Measurements from ENCODE around the gene PGBD5.

Gene PGBD5

DNA sequence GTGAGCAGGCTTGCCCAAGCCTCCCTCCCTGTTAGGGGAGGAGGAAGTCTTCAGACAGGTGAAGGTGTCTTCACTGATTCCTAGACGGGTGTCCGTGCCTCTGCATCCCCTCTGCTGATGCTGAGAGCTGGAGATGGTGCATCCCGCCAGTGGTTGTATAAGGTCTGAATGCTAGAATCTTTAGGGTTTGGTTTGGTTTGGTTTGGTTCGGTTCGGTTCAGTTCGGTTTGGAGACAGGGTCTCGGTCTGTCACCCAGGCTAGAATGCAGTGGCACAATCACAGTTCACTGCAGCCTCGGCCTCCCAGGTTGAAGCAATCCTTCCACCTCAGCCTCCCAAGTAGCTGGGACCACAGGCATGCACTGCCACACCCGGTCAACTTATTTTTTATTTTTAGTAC is 153.6 kb downstream of the PGBD5 start:
- peaks cover 15 to 49% (median 22%) of the 10 kb centered on the region in 5 donors for H3K36me3 ChIP-seq (ENCODE audit: control insufficient read depth in 5 of 5, insufficient read depth in 5 of 5, low read length in 5 of 5)

DNA sequence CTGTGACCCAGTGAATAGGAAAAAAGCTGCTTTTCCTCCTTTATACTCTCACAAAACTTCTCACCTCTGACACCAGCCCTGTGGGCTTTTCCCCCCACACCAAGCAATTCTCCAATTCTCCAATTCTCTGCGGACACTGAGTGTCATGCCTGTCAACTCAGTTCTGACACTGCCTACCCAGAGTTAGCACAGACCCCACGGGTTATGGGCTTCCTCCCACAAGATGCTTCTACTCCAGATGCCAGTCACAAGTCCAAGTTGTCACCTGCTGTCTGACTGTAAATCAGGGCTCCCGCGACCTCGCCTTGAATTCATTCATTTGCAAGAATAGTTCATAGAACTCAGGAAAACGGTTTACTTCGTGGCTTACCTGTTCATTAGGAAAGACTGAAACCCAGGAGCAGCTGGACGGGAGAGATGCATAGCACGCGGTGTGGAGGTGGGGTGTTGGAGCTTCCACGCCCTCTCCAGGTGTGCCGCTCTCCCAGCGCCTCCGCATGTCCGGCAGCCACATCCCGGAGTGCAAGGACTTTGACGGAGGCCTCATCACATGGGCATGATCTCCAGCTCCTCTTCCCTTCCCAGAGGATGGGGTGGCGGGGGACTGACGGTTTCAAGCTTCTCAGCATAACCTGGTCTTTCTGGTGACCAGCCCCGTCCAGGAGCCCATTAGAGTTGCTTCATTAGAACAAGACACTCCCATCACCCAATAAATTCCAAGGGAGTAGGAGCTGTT is 154.7 kb downstream of the PGBD5 start:
- Histone ChIP-seq H3K9ac (ENCODE audit: low read length in 5 of 5) (no peak overlapping the region), H3K4me1 (ENCODE audit: control insufficient read depth in 5 of 5, insufficient read depth in 5 of 5, low read length in 5 of 5) (peaks cover 4 to 26% (median 6%) of the 10 kb centered on the region in 5 donors), H3K9me3 (ENCODE audit: control insufficient read depth in 5 of 5, low read length in 5 of 5) (no peaks in the 10 kb centered on the region), H3K36me3 (ENCODE audit: control insufficient read depth in 5 of 5, insufficient read depth in 5 of 5, low read length in 5 of 5) (peaks cover 15 to 49% (median 21%) of the 10 kb centered on the region in 5 donors), H3K4me3 (ENCODE audit: low read depth in 1 of 5, low read length in 5 of 5) (no peak overlapping the region), H3K27me3 (ENCODE audit: control insufficient read depth in 5 of 5, insufficient read depth in 4 of 5, low read length in 5 of 5) (no peaks in the 10 kb centered on the region), H3K27ac (ENCODE audit: low read depth, low read length) (peak overlapping the region; percentile 5)

More for the DNA sequence above, 153.6 kb downstream of the PGBD5 start:
- no peak overlapping the region for H3K9ac ChIP-seq (ENCODE audit: low read length in 5 of 5)
- H3K27me3 ChIP-seq (ENCODE audit: control insufficient read depth in 5 of 5, insufficient read depth in 4 of 5, low read length in 5 of 5): no peaks in the 10 kb centered on the region
- no peaks in the 10 kb centered on the region for H3K9me3 ChIP-seq (ENCODE audit: control insufficient read depth in 5 of 5, low read length in 5 of 5)
- H3K27ac ChIP-seq (ENCODE audit: low read depth, low read length): no peak overlapping the region
- H3K4me1 ChIP-seq (ENCODE audit: control insufficient read depth in 5 of 5, insufficient read depth in 5 of 5, low read length in 5 of 5): peaks cover 4 to 26% (median 6%) of the 10 kb centered on the region in 5 donors
- no peak overlapping the region for H3K4me3 ChIP-seq (ENCODE audit: low read depth in 1 of 5, low read length in 5 of 5)

DNA sequence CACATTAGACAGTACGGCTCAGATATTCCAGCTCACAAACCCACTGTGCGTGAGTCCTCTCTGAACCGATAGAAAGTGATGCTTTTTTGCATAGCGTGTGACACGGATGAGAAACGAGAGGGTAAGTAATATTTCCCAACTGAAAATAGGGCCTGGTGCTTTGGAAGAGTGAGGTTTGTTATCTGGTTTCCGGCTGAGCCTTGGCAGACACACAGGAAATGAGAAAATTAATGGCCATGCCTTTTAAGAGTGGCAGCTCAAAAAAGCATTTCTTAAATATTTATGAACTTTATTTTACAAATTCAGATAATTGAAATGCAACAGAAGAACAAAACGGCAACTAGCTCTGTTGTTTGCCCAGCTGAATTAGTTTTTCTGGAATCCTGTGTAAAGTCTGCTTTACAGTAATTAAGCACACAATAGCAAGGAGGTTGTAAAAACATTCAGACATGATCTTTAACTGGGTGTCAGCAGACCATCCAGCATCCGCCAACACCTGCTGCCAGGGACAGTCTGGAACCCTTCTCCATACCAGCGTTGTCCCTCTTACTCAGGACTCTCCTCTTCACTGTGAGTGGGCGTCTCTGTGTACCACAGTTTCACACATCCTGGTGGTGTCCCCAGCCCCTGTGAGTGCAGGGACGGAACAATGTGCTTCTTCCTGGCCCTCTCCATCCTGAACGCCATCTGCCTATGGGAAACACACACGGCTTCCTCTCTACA is 155.4 kb downstream of the PGBD5 start:
- Histone ChIP-seq H3K9ac (ENCODE audit: low read length in 5 of 5) (no peak overlapping the region), H3K27ac (ENCODE audit: low read depth, low read length) (peak overlapping the region; percentile 5), H3K36me3 (ENCODE audit: control insufficient read depth in 5 of 5, insufficient read depth in 5 of 5, low read length in 5 of 5) (peaks cover 12 to 49% (median 21%) of the 10 kb centered on the region in 5 donors), H3K27me3 (ENCODE audit: control insufficient read depth in 5 of 5, insufficient read depth in 4 of 5, low read length in 5 of 5) (no peaks in the 10 kb centered on the region), H3K9me3 (ENCODE audit: control insufficient read depth in 5 of 5, low read length in 5 of 5) (no peaks in the 10 kb centered on the region), H3K4me1 (ENCODE audit: control insufficient read depth in 5 of 5, insufficient read depth in 5 of 5, low read length in 5 of 5) (peaks cover 6 to 26% (median 12%) of the 10 kb centered on the region in 5 donors), H3K4me3 (ENCODE audit: low read depth in 1 of 5, low read length in 5 of 5) (no peak overlapping the region)

- no peak overlapping the region for H3K4me3 ChIP-seq (ENCODE audit: low read depth in 1 of 5, low read length in 5 of 5)
- H3K27ac ChIP-seq (ENCODE audit: low read depth, low read length): no peak overlapping the region
- peaks cover 6 to 49% (median 19%) of the 10 kb centered on the region in 5 donors for H3K36me3 ChIP-seq (ENCODE audit: control insufficient read depth in 5 of 5, insufficient read depth in 5 of 5, low read length in 5 of 5)
- H3K4me1 ChIP-seq (ENCODE audit: control insufficient read depth in 5 of 5, insufficient read depth in 5 of 5, low read length in 5 of 5): peaks cover 6 to 26% (median 12%) of the 10 kb centered on the region in 5 donors
- H3K27me3 ChIP-seq (ENCODE audit: control insufficient read depth in 5 of 5, insufficient read depth in 4 of 5, low read length in 5 of 5): no peaks in the 10 kb centered on the region
- H3K9me3 ChIP-seq (ENCODE audit: control insufficient read depth in 5 of 5, low read length in 5 of 5): no peaks in the 10 kb centered on the region
- no peak overlapping the region for H3K9ac ChIP-seq (ENCODE audit: low read length in 5 of 5)
These were observed 156.0 kb downstream of the PGBD5 start for GRCh38 chr1:230270185-230270558.

GRCh38 chr1:230268371-230269170 is 157.6 kb downstream of the PGBD5 start:
- Histone ChIP-seq H3K27ac (ENCODE audit: low read depth, low read length) (no peak overlapping the region), H3K36me3 (ENCODE audit: control insufficient read depth in 5 of 5, insufficient read depth in 5 of 5, low read length in 5 of 5) (peaks cover 0 to 55% (median 31%) of the 10 kb centered on the region in 5 donors), H3K9me3 (ENCODE audit: control insufficient read depth in 5 of 5, low read length in 5 of 5) (no peaks in the 10 kb centered on the region), H3K4me1 (ENCODE audit: control insufficient read depth in 5 of 5, insufficient read depth in 5 of 5, low read length in 5 of 5) (peaks cover 6 to 21% (median 12%) of the 10 kb centered on the region in 5 donors), H3K27me3 (ENCODE audit: control insufficient read depth in 5 of 5, insufficient read depth in 4 of 5, low read length in 5 of 5) (no peaks in the 10 kb centered on the region), H3K9ac (ENCODE audit: low read length in 5 of 5) (no peak overlapping the region), H3K4me3 (ENCODE audit: low read depth in 1 of 5, low read length in 5 of 5) (peak overlapping the region in 1 of 5 donors; percentile 26)

- peaks cover 6 to 21% (median 12%) of the 10 kb centered on the region in 5 donors for H3K4me1 ChIP-seq (ENCODE audit: control insufficient read depth in 5 of 5, insufficient read depth in 5 of 5, low read length in 5 of 5)
- H3K9me3 ChIP-seq (ENCODE audit: control insufficient read depth in 5 of 5, low read length in 5 of 5): no peaks in the 10 kb centered on the region
- H3K9ac ChIP-seq (ENCODE audit: low read length in 5 of 5): no peak overlapping the region
- no peaks in the 10 kb centered on the region for H3K27me3 ChIP-seq (ENCODE audit: control insufficient read depth in 5 of 5, insufficient read depth in 4 of 5, low read length in 5 of 5)
- peaks cover 0 to 64% (median 40%) of the 10 kb centered on the region in 5 donors for H3K36me3 ChIP-seq (ENCODE audit: control insufficient read depth in 5 of 5, insufficient read depth in 5 of 5, low read length in 5 of 5)
- no peak overlapping the region for H3K27ac ChIP-seq (ENCODE audit: low read depth, low read length)
- no peak overlapping the region for H3K4me3 ChIP-seq (ENCODE audit: low read depth in 1 of 5, low read length in 5 of 5)
These were observed 158.6 kb downstream of the PGBD5 start for GRCh38 chr1:230267338-230268065.

DNA sequence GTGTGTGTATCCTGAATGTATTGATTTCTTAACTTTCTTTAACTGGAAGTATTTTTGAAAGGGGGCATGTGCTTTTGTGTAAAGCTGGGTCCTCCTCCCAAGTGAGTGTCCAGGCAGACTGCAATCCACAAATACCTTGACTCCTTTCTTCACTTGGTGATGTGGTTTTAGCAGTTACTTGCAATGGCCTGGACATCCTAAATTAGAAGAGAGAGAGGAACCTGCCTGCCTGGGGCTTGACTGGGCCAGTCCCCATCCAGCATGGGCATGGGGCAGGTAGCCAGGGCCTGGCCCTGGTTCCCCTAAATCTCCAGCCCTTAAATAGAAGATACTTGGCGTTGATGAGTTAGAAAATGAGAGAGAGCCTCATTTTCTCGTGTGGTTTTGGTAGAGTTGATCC is 159.7 kb downstream of the PGBD5 start:
- H3K27ac ChIP-seq (ENCODE audit: low read depth, low read length): peak overlapping the region; percentile 37
- no peaks in the 10 kb centered on the region for H3K27me3 ChIP-seq (ENCODE audit: control insufficient read depth in 5 of 5, insufficient read depth in 4 of 5, low read length in 5 of 5)
- no peaks in the 10 kb centered on the region for H3K9me3 ChIP-seq (ENCODE audit: control insufficient read depth in 5 of 5, low read length in 5 of 5)
- H3K36me3 ChIP-seq (ENCODE audit: control insufficient read depth in 5 of 5, insufficient read depth in 5 of 5, low read length in 5 of 5): peaks cover 0 to 66% (median 44%) of the 10 kb centered on the region in 5 donors
- H3K9ac ChIP-seq (ENCODE audit: low read length in 5 of 5): no peak overlapping the region
- no peak overlapping the region for H3K4me3 ChIP-seq (ENCODE audit: low read depth in 1 of 5, low read length in 5 of 5)
- H3K4me1 ChIP-seq (ENCODE audit: control insufficient read depth in 5 of 5, insufficient read depth in 5 of 5, low read length in 5 of 5): peaks cover 4 to 19% (median 12%) of the 10 kb centered on the region in 5 donors

DNA sequence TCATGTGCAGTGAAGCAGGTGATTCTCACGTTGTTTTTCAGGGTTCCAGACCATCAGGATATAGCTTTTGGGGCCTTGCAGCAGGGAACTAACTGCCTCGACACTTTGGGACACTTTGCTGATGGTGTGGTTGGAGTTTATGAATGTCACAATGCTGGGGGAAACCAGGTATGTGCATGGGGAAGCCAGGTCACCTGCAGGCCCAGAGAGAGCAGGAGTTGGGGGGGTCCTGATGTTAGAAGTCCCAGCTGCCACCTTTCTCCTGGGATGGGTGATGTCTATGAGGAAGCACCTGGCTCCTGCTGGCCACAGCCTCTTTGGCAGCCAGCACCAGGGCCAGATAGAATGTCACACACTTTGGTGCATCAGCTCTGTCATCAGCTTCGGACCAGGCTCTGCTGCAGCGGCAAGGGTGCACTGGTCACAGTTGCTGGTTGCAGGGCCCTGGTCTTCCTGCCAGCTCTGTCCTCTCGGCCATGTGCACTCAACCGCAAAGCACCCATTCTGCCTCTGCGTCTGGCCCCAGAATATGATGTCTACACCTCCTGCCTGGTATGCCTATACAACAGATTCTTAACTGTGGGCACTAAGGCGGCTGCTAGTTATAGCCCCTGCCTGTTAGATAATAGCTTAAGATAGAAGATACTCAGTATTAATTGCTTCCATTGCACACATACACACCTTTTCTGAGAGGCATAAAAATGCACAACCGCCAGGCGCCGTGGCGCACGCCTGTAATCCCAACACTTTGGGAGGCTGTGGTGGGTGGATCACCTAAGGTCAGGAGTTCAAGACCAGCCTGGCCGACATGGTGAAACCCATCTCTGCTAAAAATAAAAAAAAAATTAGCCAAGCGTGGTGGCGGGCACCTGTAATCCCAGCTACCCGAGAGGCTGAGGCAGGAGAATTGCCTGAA is 160.7 kb downstream of the PGBD5 start:
- no peak overlapping the region for H3K9ac ChIP-seq (ENCODE audit: low read length in 5 of 5)
- H3K4me1 ChIP-seq (ENCODE audit: control insufficient read depth in 5 of 5, insufficient read depth in 5 of 5, low read length in 5 of 5): peaks cover 3 to 12% (median 10%) of the 10 kb centered on the region in 5 donors
- H3K36me3 ChIP-seq (ENCODE audit: control insufficient read depth in 5 of 5, insufficient read depth in 5 of 5, low read length in 5 of 5): peaks cover 0 to 60% (median 44%) of the 10 kb centered on the region in 5 donors
- no peaks in the 10 kb centered on the region for H3K9me3 ChIP-seq (ENCODE audit: control insufficient read depth in 5 of 5, low read length in 5 of 5)
- no peak overlapping the region for H3K27ac ChIP-seq (ENCODE audit: low read depth, low read length)
- no peaks in the 10 kb centered on the region for H3K27me3 ChIP-seq (ENCODE audit: control insufficient read depth in 5 of 5, insufficient read depth in 4 of 5, low read length in 5 of 5)
- no peak overlapping the region for H3K4me3 ChIP-seq (ENCODE audit: low read depth in 1 of 5, low read length in 5 of 5)

Measured in subcutaneous abdominal adipose tissue (tissue), 5 donors.